ENCODE results near the gene CALCB.

CALCB gene

GRCh38 chr11:15074206-15075161 lies 1.1 kb downstream of the CALCB start:
- DNase-seq (ENCODE audit: low spot score): peak; percentile 51

- no peak for DNase-seq (ENCODE audit: low spot score)
Observed at GRCh38 chr11:15075162-15075526, 1.8 kb downstream of the CALCB start.

- DNase-seq (ENCODE audit: low spot score): no peak
Observed at GRCh38 chr11:15091175-15091574, 17.8 kb downstream of the CALCB start.

GRCh38 chr11:15091625-15092024 lies 18.2 kb downstream of the CALCB start:
- no peak for DNase-seq (ENCODE audit: low spot score)

GRCh38 chr11:15093432-15093831 lies 20.0 kb downstream of the CALCB start:
- DNase-seq (ENCODE audit: low spot score): no peak

- DNase-seq (ENCODE audit: low spot score): no peak
Observed at GRCh38 chr11:15095736-15096228, 22.4 kb downstream of the CALCB start.

- no peak for DNase-seq (ENCODE audit: low spot score)
Observed at GRCh38 chr11:15097411-15097810, 24.0 kb downstream of the CALCB start.

GRCh38 chr11:15099267-15099666 lies 25.9 kb downstream of the CALCB start:
- no peak for DNase-seq (ENCODE audit: low spot score)

GRCh38 chr11:15101072-15101709 lies 27.8 kb downstream of the CALCB start:
- DNase-seq (ENCODE audit: low spot score): peak; percentile 76

GRCh38 chr11:15104166-15104565 lies 30.8 kb downstream of the CALCB start:
- DNase-seq (ENCODE audit: low spot score): no peak

GRCh38 chr11:15106201-15106965 lies 33.0 kb downstream of the CALCB start:
- peak; percentile 52 for DNase-seq (ENCODE audit: low spot score)

- no peak for DNase-seq (ENCODE audit: low spot score)
Observed at GRCh38 chr11:15107730-15108515, 34.5 kb downstream of the CALCB start.

GRCh38 chr11:15108592-15109130 lies 35.3 kb downstream of the CALCB start:
- DNase-seq (ENCODE audit: low spot score): no peak

GRCh38 chr11:15109602-15110001 lies 36.2 kb downstream of the CALCB start:
- DNase-seq (ENCODE audit: low spot score): no peak

GRCh38 chr11:15111215-15111614 lies 37.8 kb downstream of the CALCB start:
- DNase-seq (ENCODE audit: low spot score): no peak

GRCh38 chr11:15112131-15112541 lies 38.7 kb downstream of the CALCB start:
- no peak for DNase-seq (ENCODE audit: low spot score)

- DNase-seq (ENCODE audit: low spot score): no peak
Observed at GRCh38 chr11:15113381-15113780, 40.0 kb downstream of the CALCB start.

- DNase-seq (ENCODE audit: low spot score): peak; percentile 64
Observed at GRCh38 chr11:15114501-15115475, 41.4 kb downstream of the CALCB start, which contains the start of gene INSC. TSS of gene INSC (plus strand) at chr11:15114923. CDS start at chr11:15149175, 34,252 bp downstream.

- DNase-seq (ENCODE audit: low spot score): no peak
Observed at GRCh38 chr11:15115686-15116085, 42.3 kb downstream of the CALCB start.

GRCh38 chr11:15117751-15118150 lies 44.4 kb downstream of the CALCB start:
- no peak for DNase-seq (ENCODE audit: low spot score)

Data from AG08396 (cell line).